AML-193 (cell line): ENCODE data around the gene MTHFD1L.

Source experiments
- DNase-seq, 2 experiments: peaks; one replicate each; lab custom pipeline; 2025; lab: John Stamatoyannopoulos, UW

MTHFD1L gene

DNA sequence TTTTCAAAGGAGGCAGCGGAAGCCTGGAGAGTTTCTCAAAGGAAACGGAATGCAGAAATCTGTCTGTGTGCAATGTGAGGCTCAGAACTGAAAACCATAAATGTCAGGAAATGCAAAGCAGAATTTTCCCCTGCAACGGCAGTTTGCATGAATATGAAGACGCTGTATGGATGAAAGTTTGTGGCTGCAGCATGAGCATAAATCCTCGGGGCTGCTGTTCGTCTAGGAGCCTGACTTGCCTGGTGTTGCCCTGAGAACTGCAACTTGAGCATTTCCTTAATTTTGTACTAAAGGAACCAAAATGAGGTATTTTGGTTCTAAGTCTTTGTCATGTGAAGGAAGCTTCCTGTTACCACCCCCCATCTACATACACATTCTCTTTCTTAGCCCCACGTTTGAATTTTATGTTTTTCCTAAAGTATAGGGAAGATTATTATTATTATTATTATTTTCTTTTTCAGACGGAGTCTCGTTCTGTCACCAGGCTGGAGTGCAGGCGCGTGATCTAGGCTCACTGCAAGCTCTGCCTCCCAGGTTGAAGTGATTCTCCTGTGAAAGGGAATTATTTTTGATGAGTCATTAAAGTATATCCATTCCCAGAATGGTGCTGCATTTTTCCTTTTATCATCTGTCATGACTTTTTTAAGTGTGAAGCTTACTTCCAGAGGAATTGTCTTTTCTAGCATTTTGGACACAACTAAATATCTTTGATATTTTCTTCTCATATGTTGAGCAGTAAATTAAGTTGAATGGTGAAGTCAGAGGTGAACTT lies 33.1 kb downstream of the MTHFD1L start:
- no peak for DNase-seq

- DNase-seq, result no peak
Measured at GRCh38 chr6:150899231-150899630, 33.7 kb downstream of the MTHFD1L start.

GRCh38 chr6:150900049-150900448 lies 34.5 kb downstream of the MTHFD1L start:
- no peak for DNase-seq

DNA sequence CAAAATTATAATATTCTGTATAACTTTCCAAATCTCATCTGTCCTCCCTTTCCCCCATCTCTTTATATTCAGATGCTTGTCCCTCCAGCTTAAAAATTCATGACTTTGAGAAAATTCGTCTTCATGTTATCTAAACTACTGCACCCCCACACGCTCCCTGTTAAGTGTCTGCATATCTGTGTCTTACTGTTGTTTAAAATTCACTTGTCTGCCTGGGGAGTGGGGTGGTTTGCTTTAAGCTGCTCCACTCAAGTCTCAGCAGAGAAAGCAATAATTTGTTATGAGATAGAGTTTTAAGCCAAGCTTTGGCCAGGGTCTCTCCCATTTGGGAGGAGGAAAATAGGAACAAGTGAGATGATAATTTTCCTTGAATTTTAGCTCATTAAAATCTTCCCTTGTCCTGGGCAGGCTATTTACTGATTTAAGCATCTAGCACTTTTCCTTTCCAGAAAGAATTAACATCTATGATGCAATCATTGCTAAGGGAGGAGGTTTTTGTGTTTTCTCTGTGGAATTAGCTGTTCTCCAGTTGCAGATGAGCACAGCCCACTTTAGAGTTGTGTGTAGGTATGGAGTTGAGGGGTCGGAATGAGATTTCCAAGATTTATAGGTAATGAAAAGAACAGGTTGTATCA lies 36.8 kb downstream of the MTHFD1L start:
- no peak for DNase-seq

GRCh38 chr6:150905769-150906168 lies 40.3 kb downstream of the MTHFD1L start:
- DNase-seq, result no peak

DNA sequence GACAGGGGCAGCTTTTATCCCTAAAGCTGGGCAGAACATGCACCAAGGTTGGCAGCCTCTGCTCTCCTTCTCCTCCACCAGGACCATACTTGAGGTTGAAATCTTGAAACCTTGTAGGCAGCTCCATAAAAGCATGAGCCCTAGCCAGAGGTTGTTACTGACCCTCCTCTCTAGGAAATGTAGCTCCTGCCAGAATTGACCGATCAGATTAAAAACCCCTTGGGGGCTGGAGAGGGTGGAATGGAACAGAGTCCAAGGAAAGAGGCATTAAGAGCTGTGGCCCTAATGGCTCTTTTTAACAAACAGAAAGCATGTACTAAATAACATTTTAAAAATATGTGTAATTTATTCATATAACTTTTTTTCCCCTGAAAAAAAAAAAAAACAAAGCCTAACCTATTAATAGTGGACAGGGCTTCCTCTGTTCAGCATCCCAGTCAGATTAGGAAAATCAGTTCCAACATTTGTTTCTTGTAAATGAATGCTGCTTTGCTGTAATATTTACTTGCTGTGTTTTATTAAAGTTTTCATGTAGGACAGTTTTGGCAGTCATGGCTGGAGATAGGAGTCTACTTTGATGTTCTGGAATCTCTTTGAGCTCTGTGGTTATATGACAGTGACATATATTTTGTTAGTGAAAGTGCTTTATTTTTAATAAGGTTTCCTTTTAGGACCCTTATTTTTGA lies 41.3 kb downstream of the MTHFD1L start:
- no peak for DNase-seq

GRCh38 chr6:150907383-150907782 lies 41.9 kb downstream of the MTHFD1L start:
- no peak for DNase-seq

GRCh38 chr6:150908901-150909300 lies 43.4 kb downstream of the MTHFD1L start:
- no peak for DNase-seq

DNA sequence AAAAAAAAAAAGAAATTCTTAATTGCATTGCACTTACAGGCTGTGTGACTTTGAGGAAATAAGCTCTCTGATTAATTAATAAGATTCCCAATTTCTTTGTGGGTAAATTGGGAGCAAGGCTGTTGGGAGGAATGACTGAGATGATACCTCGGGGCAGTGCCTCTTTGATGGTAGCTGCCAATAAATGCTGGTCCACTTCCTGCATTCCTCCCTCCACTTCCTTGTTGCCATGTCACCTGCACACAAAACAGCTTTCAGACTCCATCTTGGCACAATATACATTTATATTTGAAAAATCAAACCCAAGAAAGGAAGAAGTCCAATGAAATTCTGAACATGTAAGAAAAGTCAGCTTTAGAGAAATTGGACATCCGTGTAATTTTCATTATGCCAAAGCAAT lies 45.1 kb downstream of the MTHFD1L start:
- no peak for DNase-seq

GRCh38 chr6:150914372-150914771 lies 48.9 kb downstream of the MTHFD1L start:
- no peak for DNase-seq

- DNase-seq, result no peak
Measured at GRCh38 chr6:150915131-150915879, 49.8 kb downstream of the MTHFD1L start.

- no peak for DNase-seq
Measured at GRCh38 chr6:150915880-150916265, 50.4 kb downstream of the MTHFD1L start.

DNA sequence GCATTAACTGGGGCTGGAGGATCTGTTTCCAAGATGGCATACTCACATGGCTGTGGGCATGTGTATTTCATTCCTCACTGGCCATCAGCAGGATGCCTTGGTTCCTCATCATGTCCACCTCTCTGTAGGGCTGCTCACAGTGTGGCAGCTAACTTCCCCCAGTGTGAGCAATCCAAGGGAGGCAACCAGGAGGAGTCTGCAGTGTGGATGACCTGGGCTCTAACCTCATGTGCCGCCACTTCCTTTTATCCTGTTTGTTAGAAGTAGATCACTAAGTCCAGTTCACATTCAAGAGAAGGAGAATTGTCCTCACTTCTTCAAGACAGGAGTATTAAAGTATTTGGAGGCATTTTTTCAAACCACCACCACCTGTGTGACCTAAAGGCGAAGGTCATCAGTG lies 54.4 kb downstream of the MTHFD1L start:
- no peak for DNase-seq

DNA sequence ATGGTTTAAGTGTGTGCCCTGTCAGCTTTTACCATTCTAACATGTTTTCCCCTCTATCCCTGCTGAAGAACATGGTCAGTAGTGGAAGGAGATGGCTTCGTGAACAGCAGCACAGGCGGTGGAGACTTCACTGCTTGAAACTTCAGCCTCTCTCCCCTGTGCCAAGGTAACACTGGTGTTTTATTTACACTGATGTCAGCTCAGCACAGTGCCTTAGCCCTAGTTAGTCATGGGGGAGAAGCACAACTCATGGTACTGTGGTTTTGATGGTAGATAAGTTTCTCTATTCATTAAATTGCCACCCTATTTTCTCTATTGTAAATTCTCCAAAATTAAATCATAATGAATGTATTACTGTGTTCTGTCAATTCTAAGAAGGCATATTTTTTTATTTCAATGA lies 56.6 kb downstream of the MTHFD1L start:
- no peak for DNase-seq

DNA sequence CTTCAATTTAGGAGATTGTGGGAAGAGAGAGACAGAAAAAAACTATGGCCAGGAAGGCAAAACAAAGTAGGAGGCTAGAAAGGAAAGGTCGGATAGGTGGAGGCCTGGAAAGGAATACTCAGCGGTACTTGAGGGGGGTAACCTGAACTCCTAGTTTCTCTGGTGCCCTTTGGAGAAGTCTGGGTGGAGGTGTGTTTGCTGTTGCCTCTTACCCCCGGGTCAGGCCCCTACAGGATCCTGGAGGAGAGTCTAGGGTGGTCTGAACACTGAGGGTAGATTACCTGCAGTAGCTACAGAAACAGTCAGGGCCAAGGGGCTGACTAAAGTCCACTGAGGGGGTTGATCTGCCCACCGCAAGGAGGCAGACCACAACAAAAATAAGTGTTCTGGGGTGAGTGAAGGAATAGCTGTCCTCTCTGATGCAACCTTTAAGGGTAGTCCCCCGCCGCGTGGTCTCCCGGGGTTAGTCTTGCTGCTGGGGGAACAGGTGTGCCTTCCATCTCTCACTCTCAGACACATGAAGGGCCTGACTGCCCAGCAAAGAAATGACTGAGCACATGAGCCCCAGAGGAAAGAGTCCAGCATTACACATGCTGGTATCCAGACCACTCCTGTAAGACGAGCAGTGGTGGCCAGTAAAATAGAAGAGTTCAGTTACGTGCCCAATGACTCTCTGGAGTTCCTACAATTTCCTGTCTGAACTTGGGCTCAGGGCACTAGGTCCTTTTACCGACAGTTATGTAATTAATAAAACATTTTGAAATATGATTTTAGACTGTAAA lies 59.5 kb downstream of the MTHFD1L start:
- DNase-seq, result no peak

DNA sequence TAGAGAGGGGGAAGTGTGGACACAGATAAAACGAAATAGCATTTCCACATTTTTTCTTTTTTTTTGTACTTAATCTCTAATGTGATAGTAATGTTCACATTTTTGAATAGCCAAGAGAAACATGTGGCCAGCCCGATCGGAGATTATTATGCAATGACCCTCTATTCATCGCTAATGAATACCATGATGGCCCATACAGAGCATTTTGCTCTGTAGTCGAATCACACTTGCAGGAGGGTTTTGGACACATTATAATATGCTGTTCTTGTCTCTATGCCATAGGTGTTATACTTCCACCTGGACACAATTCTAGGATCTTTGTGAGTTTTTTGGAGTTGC lies 60.1 kb downstream of the MTHFD1L start:
- DNase-seq, result no peak

- DNase-seq, result no peak
Measured at GRCh38 chr6:150925976-150926375, 60.5 kb downstream of the MTHFD1L start.

DNA sequence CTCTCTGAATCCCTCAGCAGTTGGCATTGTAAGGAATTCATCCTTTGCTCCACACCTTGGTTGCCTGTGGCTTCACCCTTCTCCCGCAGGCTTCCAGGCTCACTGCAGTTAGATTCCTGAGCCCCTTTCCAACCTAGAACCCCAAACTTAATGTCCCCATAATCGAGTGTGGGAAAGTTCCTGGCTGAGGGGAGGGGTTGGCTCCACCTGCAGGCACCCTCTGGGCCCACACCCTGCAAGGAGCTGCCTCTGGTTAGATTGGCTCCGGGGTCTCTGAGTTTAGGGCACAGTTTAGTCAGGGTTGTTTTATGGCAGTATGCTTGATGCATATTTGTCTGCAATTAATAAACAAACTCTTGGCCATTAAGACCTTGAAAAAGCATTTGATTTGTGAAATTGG lies 63.4 kb downstream of the MTHFD1L start:
- DNase-seq, result no peak

DNA sequence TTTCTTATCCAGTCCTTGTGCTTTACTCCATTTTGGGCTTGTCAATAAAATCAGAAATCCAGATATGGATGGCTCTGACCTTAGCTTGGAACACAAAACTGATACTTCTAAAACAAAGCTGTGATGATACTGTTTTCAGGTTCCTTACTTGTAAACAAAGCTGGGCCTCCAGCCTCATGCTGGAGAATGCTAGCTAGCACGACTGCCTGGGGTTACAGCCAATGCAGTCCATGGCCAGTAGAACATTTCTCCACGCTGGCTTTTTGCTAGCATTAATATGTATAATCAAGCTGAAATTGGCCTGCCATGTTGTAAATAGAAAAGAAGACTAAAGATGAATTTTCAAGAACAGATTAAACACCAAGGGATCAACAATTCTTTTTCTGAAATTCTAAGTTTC lies 63.9 kb downstream of the MTHFD1L start:
- DNase-seq, result no peak

DNA sequence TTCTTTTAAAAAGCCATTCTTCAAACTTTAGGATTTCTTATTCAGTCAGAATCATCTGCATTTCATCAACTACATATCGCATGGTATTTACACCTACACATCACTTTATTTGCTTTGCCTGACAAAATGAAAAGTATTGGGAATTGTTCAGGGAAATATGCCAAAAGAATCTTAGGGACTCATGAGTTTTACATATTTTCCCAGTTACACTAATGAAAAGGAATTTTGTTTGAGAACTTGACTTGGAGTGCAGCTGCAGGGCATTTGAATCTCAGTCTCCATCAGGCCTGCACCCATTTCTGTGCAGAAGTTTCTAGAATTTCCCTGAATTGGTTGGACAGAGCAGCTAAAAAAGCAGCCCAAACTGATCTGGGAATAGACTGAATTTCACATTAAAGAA lies 65.3 kb downstream of the MTHFD1L start:
- DNase-seq, result no peak

- no peak for DNase-seq
Measured at GRCh38 chr6:150931405-150931804, 65.9 kb downstream of the MTHFD1L start.

DNA sequence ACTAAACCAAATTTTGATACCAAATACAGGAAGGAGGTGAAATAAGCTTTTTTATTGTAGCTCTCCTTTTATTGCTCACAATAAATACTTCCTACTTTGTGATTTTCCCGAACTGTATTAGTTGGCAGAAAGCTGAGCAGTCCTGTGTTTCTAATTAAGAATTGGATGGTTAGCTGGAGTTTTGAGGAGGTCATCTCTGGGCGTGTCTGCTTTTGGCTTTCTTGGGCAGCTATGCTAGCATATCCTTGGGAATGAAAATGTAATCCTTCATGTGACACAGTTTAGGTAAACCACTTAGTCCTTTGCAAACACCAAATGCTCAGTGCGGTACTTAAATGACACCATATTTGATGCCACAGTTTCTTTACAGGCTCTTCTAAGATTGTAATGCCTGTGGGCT lies 67.5 kb downstream of the MTHFD1L start:
- DNase-seq, result no peak
